Stomach (tissue), 9 donors: ENCODE measurements around the gene CCBE1. TPM values are rescaled to one million over a fixed set of nuclear protein-coding genes. Genes with fewer than 3 reads are reported as not detected.

Experiments
- DNase-seq, 2 donors: peaks; one replicate each; pipeline versions ENCODE4 v3.0.0 to v3.0.0-alpha.2; 2013 to 2019
- H3K27ac ChIP-seq, 5 donors: fragments of 200-600 bp in 4 of 5; sonication (generic) in 4 of 5; one replicate each; pipeline ENCODE4 v1.5.1; 2013 to 2019; ENCODE audit warnings: mild to moderate bottlenecking in 1 of 5, moderate library complexity in 1 of 5
- H3K27me3 ChIP-seq, 3 donors: fragments of 200-600 bp; sonication (generic); one replicate each; pipeline ENCODE4 v1.5.1; 2017 to 2019; ENCODE audit warnings: mixed run types in 1 of 3
- H3K36me3 ChIP-seq, 4 donors: fragments of 200-600 bp; sonication (generic); 1 replicate in 3 of 4; 2 replicates in 1 of 4; pipeline ENCODE4 v1.5.1; 2016 to 2019
- H3K4me1 ChIP-seq, 4 donors: fragments of 200-600 bp; sonication (generic); one replicate each; pipeline ENCODE4 v1.5.1; 2016 to 2019
- H3K4me3 ChIP-seq, 4 donors: fragments of 200-600 bp; sonication (generic) in 3 of 4; one replicate each; pipeline ENCODE4 v1.5.1; 2016 to 2019; ENCODE audit warnings: mild to moderate bottlenecking in 1 of 4
- H3K9me3 ChIP-seq, 4 donors: fragments of 200-600 bp; sonication (generic); one replicate each; pipeline ENCODE4 v1.5.1; 2016 to 2019
- CTCF ChIP-seq, 7 experiments: fragments of 450-650 bp in 4 of 7; fragments of 200-600 bp in 3 of 7; sonication (generic) in 3 of 7; IDR thresholded peaks; one replicate each; pipeline ENCODE4 v1.5.1; 2016 to 2019; ENCODE audit warnings: antibody characterized with exemption in 7 of 7, control low read depth in 2 of 7, mild to moderate bottlenecking in 1 of 7
- EP300 ChIP-seq: sonication (generic); formaldehyde crosslinking; IDR thresholded peaks from one replicate; pipeline ENCODE4 v1.6.1; 2017; ENCODE audit warnings: antibody characterized with exemption
- POLR2A ChIP-seq, 4 donors: fragments of 450-650 bp; IDR thresholded peaks; one replicate each; pipeline ENCODE4 v1.6.1; 2016; ENCODE audit warnings: antibody characterized with exemption in 4 of 4, control low read depth in 2 of 4, mild to moderate bottlenecking in 1 of 4, moderate library complexity in 1 of 4
- POLR2AphosphoS5 ChIP-seq, 3 donors: sonication (generic); formaldehyde crosslinking; IDR thresholded peaks; one replicate each; pipeline ENCODE4 v1.6.1; 2016; ENCODE audit warnings: antibody characterized with exemption in 3 of 3
- WGBS, 5 donors: extraction: QIAGEN DNeasy Blood & Tissue Kit in 3 of 5; methylation state at CpG; one replicate each; pipeline versions ENCODE4 v1.1.5 to v1.1.7; 2013 to 2018; 5-methylcytosine and 5-hydroxymethylcytosine counted together
- intact Hi-C: fragments of 100-400 bp; cut with DNase I; formaldehyde crosslinking; loops from one replicate; pipeline ENCODE4 v1.15.1; 2023; ENCODE audit warnings: low total_unique reads
- polyA plus RNA-seq, 3 donors: library from polyadenylated mRNA; stranded (reverse); fragments of 200-250 nt; gene quantifications; one replicate each; pipeline ENCODE4 v1.2.3, GENCODE V29; 2013
- total RNA-seq, 5 donors: library from RNA; depleted of rRNA; stranded (reverse); fragments of >200 nt; gene quantifications; one replicate each; pipeline versions ENCODE4 v1.1.0 to v1.2.3, GENCODE V29; 2014 to 2016
- donor health status: healthy with polysubstance abuse.
- donor health status: Bipolar disorder and iron deficiency.
- donor health status: healthy.

CCBE1 gene
- total and polyA plus RNA-seq, 8 donors = 0.29 to 4.0 (median 1.2) TPM

- H3K27me3 ChIP-seq = no peaks in the 10 kb centered on the region
- H3K36me3 ChIP-seq = no peaks in the 10 kb centered on the region
- peaks cover 0 to 11% (median 6%) of the 10 kb centered on the region in 4 donors for H3K4me1 ChIP-seq
- intact Hi-C loops = no loop called here
- TF ChIP-seq CTCF (IDR thresholded peaks at IDR 0.05) = no peak
- no peak for TF ChIP-seq POLR2AphosphoS5 (IDR thresholded peaks at IDR 0.05)
- no peak for TF ChIP-seq POLR2A (IDR thresholded peaks at IDR 0.05)
- no peak for TF ChIP-seq EP300
- H3K27ac ChIP-seq = no peak overlapping the region
- DNase-seq = no peak
- H3K4me3 ChIP-seq = no peak overlapping the region
- H3K9me3 ChIP-seq = no peaks in the 10 kb centered on the region
- WGBS, 5 donors = 15 to 39% (median 25%) methylated on average over 1 of the region's 1 CpG
Observed at GRCh38 chr18:59674903-59675270, 22.3 kb downstream of the CCBE1 start.

GRCh38 chr18:59674186-59674902 lies 22.9 kb downstream of the CCBE1 start:
- no peak overlapping the region for H3K27ac ChIP-seq
- WGBS, 5 donors = 82 to 86% (median 84%) methylated on average over 6 of the region's 6 CpGs

GRCh38 chr18:59672235-59672711 lies 24.9 kb downstream of the CCBE1 start:
- peak in 1 of 2 donors; percentile 45 for DNase-seq
- peak overlapping the region in 1 of 5 donors; percentile 29 for H3K27ac ChIP-seq
- intact Hi-C loops = no loop called here

More at GRCh38 chr18:59674186-59674902, 22.9 kb downstream of the CCBE1 start:
- no peak overlapping the region for H3K4me3 ChIP-seq
- TF ChIP-seq POLR2A (IDR thresholded peaks at IDR 0.05) = no peak
- no peak for TF ChIP-seq EP300
- TF ChIP-seq CTCF (IDR thresholded peaks at IDR 0.05) = no peak
- no peak for TF ChIP-seq POLR2AphosphoS5 (IDR thresholded peaks at IDR 0.05)
- H3K9me3 ChIP-seq = no peaks in the 10 kb centered on the region
- peaks cover 0 to 11% (median 6%) of the 10 kb centered on the region in 4 donors for H3K4me1 ChIP-seq
- intact Hi-C loops = no loop called here
- H3K36me3 ChIP-seq = no peaks in the 10 kb centered on the region
- DNase-seq = no peak
- H3K27me3 ChIP-seq = no peaks in the 10 kb centered on the region

GRCh38 chr18:59671551-59671950 lies 25.7 kb downstream of the CCBE1 start:
- intact Hi-C loops = no loop called here
- WGBS, 5 donors = 20 to 56% (median 28%) methylated on average over 1 of the region's 1 CpG

More at GRCh38 chr18:59672235-59672711, 24.9 kb downstream of the CCBE1 start:
- WGBS, 5 donors = 27 to 87% (median 76%) methylated on average over 1 of the region's 1 CpG
- Histone ChIP-seq H3K36me3 (no peaks in the 10 kb centered on the region), H3K9me3 (no peaks in the 10 kb centered on the region), H3K4me1 (peaks cover 0 to 11% (median 6%) of the 10 kb centered on the region in 4 donors), H3K27me3 (no peaks in the 10 kb centered on the region), H3K4me3 (no peak overlapping the region)
- TF ChIP-seq POLR2A (IDR thresholded peaks at IDR 0.05) = no peak
- no peak for TF ChIP-seq CTCF (IDR thresholded peaks at IDR 0.05)
- no peak for TF ChIP-seq POLR2AphosphoS5 (IDR thresholded peaks at IDR 0.05)
- TF ChIP-seq EP300 = no peak

More at GRCh38 chr18:59671551-59671950, 25.7 kb downstream of the CCBE1 start:
- Histone ChIP-seq H3K4me3 (no peak overlapping the region), H3K27ac (peak overlapping the region in 1 of 5 donors; percentile 29), H3K27me3 (no peaks in the 10 kb centered on the region), H3K4me1 (peaks cover 0 to 11% (median 6%) of the 10 kb centered on the region in 4 donors), H3K9me3 (no peaks in the 10 kb centered on the region), H3K36me3 (no peaks in the 10 kb centered on the region)
- TF ChIP-seq EP300 = no peak
- TF ChIP-seq POLR2AphosphoS5 (IDR thresholded peaks at IDR 0.05) = no peak
- TF ChIP-seq POLR2A (IDR thresholded peaks at IDR 0.05) = no peak
- no peak for DNase-seq
